NOMO-1 treated with dmso at 0.1 percent for 144 hours (cell line): ENCODE measurements around the gene CYTH1.
"Not testable (repeated sequence)": the region's sequence is repeated elsewhere in the genome, so short reads cannot be mapped to it uniquely, and the experiment has no call there.

ENCODE experiments used
- DNase-seq: peaks from one replicate; lab custom pipeline; 2025; ENCODE audit not compliant: unreplicated experiment; lab: John Stamatoyannopoulos, UW

Gene CYTH1

GRCh38 chr17:78763561-78763960 is 18.5 kb downstream of the CYTH1 start:
- DNase-seq = no peak

- DNase-seq = no peak
Observed at GRCh38 chr17:78761789-78762406, 20.2 kb downstream of the CYTH1 start.

GRCh38 chr17:78759969-78760352 is 22.1 kb downstream of the CYTH1 start:
- DNase-seq = no peak

- DNase-seq = peak; percentile 27
Observed at GRCh38 chr17:78759203-78759968, 22.7 kb downstream of the CYTH1 start.

- no peak for DNase-seq
Observed at GRCh38 chr17:78753316-78754250, 28.5 kb downstream of the CYTH1 start.

- no peak for DNase-seq
Observed at GRCh38 chr17:78751447-78752161, 30.5 kb downstream of the CYTH1 start.

- DNase-seq = not testable (repeated sequence)
Observed at GRCh38 chr17:78751000-78751399, 31.1 kb downstream of the CYTH1 start.

GRCh38 chr17:78748730-78749317 is 33.2 kb downstream of the CYTH1 start:
- DNase-seq = peak; percentile 97

- DNase-seq = no peak
Observed at GRCh38 chr17:78748048-78748729, 33.9 kb downstream of the CYTH1 start.

- DNase-seq = no peak
Observed at GRCh38 chr17:78747488-78747887, 34.6 kb downstream of the CYTH1 start.

GRCh38 chr17:78746949-78747269 is 35.2 kb downstream of the CYTH1 start:
- DNase-seq = no peak

GRCh38 chr17:78746263-78746948 is 35.7 kb downstream of the CYTH1 start:
- no peak for DNase-seq

- no peak for DNase-seq
Observed at GRCh38 chr17:78745407-78746088, 36.5 kb downstream of the CYTH1 start.

GRCh38 chr17:78742901-78743300 is 39.2 kb downstream of the CYTH1 start:
- DNase-seq = no peak

- DNase-seq = no peak
Observed at GRCh38 chr17:78741644-78742284, 40.3 kb downstream of the CYTH1 start.

- no peak for DNase-seq
Observed at GRCh38 chr17:78739331-78739931, 42.6 kb downstream of the CYTH1 start.

- no peak for DNase-seq
Observed at GRCh38 chr17:78738698-78739097, 43.4 kb downstream of the CYTH1 start.

GRCh38 chr17:78738278-78738677 is 43.8 kb downstream of the CYTH1 start:
- no peak for DNase-seq
